HEK293T (cell line): ENCODE results near the gene USP13.

Source experiments
- BHLHE40 ChIP-seq: fragments of 450-650 bp; IDR thresholded peaks from 2 replicates; pipeline ENCODE4 v1.6.1; 2016; ENCODE audit warnings: mild to moderate bottlenecking, moderate library complexity, borderline replicate concordance
- ELF4 ChIP-seq: fragments of 450-650 bp; IDR thresholded peaks from 2 replicates; pipeline ENCODE4 v1.6.1; 2017; ENCODE audit warnings: antibody characterized with exemption
- FOXA1 ChIP-seq: fragments of 450-650 bp; IDR thresholded peaks from 2 replicates; pipeline ENCODE4 v1.6.1; 2016; ENCODE audit warnings: mild to moderate bottlenecking
- SP1 ChIP-seq: fragments of 450-650 bp; IDR thresholded peaks from 2 replicates; pipeline ENCODE4 v1.6.1; 2017
- SUZ12 ChIP-seq: fragments of 450-650 bp; IDR thresholded peaks from 2 replicates; pipeline ENCODE4 v1.6.1; 2016; ENCODE audit warnings: mild to moderate bottlenecking
- ZNF384 ChIP-seq: fragments of 450-650 bp; IDR thresholded peaks from 2 replicates; pipeline ENCODE4 v1.6.1; 2016
- TF ChIP-seq, protein P1 (sequence below): fragments of 450-650 bp; IDR thresholded peaks from 2 replicates; pipeline ENCODE4 v1.6.1; 2016

DNA sequence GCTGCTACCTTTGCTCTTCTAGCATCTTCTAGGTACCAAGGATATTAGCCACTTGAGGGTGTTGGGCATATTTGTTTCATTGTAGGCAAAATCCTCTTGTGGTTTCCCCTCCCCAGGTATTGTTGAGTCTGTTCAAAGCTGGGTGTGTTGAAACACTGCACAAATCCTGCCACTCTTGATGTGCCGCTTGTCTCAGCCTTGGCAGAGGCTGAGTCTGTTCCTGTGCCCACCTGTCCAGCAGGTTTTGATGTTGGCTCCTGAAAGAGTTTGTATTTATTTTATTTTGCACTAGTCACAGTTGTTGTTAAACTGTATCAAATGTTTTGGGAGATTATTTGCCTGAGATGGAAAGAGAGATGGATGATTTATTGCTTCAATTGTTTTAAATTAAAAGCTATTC, 136.2 kb downstream of the USP13 start:
- TF ChIP-seq SP1 (no peak), SUZ12 (no peak), ZNF384 (no peak), ELF4 (no peak), FOXA1 (no peak), BHLHE40 (no peak)
- TF ChIP-seq, protein P1, sequence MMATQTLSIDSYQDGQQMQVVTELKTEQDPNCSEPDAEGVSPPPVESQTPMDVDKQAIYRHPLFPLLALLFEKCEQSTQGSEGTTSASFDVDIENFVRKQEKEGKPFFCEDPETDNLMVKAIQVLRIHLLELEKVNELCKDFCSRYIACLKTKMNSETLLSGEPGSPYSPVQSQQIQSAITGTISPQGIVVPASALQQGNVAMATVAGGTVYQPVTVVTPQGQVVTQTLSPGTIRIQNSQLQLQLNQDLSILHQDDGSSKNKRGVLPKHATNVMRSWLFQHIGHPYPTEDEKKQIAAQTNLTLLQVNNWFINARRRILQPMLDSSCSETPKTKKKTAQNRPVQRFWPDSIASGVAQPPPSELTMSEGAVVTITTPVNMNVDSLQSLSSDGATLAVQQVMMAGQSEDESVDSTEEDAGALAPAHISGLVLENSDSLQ, result no peak
